NT2/D1 (cell line): ENCODE results near the gene PRSS50.

ENCODE experiments used
- SUZ12 ChIP-seq: IDR thresholded peaks from 2 replicates; pipeline ENCODE4 v1.6.1; 2011; ENCODE audit not compliant: insufficient read length, insufficient read depth; ENCODE audit errors: extremely low read depth
- YY1 ChIP-seq: IDR thresholded peaks from 2 replicates; pipeline ENCODE4 v1.6.1; 2011; ENCODE audit not compliant: insufficient read length, insufficient read depth
- ZNF274 ChIP-seq: IDR thresholded peaks from 2 replicates; pipeline ENCODE4 v1.6.1; 2011; ENCODE audit warnings: mild to moderate bottlenecking, low read depth, low read length

DNA sequence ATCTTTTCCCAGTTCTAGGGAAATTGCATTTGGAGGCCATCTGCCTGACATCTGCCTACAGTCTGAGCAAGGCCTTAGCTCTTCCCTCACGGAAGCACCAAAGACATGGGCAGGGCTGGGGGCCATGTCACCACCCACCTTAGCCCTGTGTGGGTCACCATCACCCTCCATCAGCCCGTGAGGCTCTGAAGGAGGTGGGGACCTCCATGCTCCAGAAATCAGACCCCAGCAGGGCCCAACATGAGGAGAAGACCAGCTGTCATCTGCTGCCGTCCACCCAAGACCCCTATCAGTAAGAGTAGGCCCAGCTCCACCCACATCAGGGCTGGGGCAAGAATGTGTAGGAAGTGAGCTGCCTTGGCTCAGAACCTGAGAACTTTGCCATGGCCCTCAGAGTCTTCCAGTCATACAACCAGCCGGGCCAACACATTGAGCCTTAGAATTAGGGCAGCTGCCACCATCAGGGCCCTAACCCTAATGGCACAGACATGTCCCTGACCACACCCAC is 14.6 kb downstream of the PRSS50 start:
- TF ChIP-seq ZNF274 (no peak), YY1 (no peak), SUZ12 (no peak)
